SK-N-SH (cell line): ENCODE results near the gene ZRANB3. TPM values are rescaled to one million over a fixed set of nuclear protein-coding genes. Genes with fewer than 3 reads are reported as not detected.

Source experiments
- CTCF ChIA-PET: fragments of 300-600, 350-600 bp; formaldehyde crosslinking; extraction: SDS; loops from one replicate; lab custom pipeline; 2021; lab: Yijun Ruan, JAX
- POLR2A ChIA-PET: fragments of 350-600 bp; sonication (Branson Sonifier 250); formaldehyde crosslinking; extraction: SDS; loops from one replicate; lab custom pipeline; 2020; ENCODE audit warnings: antibody characterized with exemption, inconsistent platforms; lab: Yijun Ruan, JAX
- DNase-seq: peaks from one replicate; pipeline ENCODE4 v3.0.0; 2012
- H2AFZ ChIP-seq: fragments of 200-600 bp; sonication (generic); 2 replicates; pipeline ENCODE4 v1.8.1; 2016; ENCODE audit warnings: antibody characterized with exemption, mild to moderate bottlenecking, low read depth
- H3F3A ChIP-seq: fragments of 200-600 bp; sonication (generic); replicated peaks from 2 replicates; pipeline ENCODE3; 2016; ENCODE audit warnings: antibody characterized with exemption, mild to moderate bottlenecking; ENCODE audit not compliant: insufficient read depth
- H3K27ac ChIP-seq, 2 experiments: fragments of 200-500 bp in 1 of 2; fragments of 200-600 bp in 1 of 2; sonication (Bioruptor generic) in 1 of 2; sonication (generic), shearing (Covaris generic) in 1 of 2; 2 replicates each; pipeline versions ENCODE4 v1.5.1 to v1.6.1; 2014 to 2016; ENCODE audit warnings: low read depth in 2 of 2, inconsistent platforms in 1 of 2, low read length in 1 of 2, mild to moderate bottlenecking in 1 of 2, mixed read lengths in 1 of 2
- H3K27me3 ChIP-seq: fragments of 200-600 bp; sonication (generic), shearing (Covaris generic); 2 replicates; pipeline ENCODE4 v1.6.1; 2016; ENCODE audit warnings: mixed run types; ENCODE audit not compliant: insufficient read depth
- H3K36me3 ChIP-seq, 2 experiments: fragments of 200-500 bp in 1 of 2; fragments of 200-600 bp in 1 of 2; sonication (Bioruptor generic) in 1 of 2; sonication (generic) in 1 of 2; replicated peaks in 1 of 2; 2 replicates each; pipeline versions ENCODE3 to v1.5.1; 2014 to 2016; ENCODE audit warnings: low read length in 1 of 2, mild to moderate bottlenecking in 1 of 2; ENCODE audit not compliant: insufficient read depth in 2 of 2, control insufficient read depth in 1 of 2
- H3K4me1 ChIP-seq, 2 experiments: fragments of 200-500 bp in 1 of 2; fragments of 200-600 bp in 1 of 2; sonication (Bioruptor generic) in 1 of 2; sonication (generic), shearing (Covaris generic) in 1 of 2; 2 replicates each; pipeline versions ENCODE4 v1.5.1 to v1.6.1; 2014 to 2016; ENCODE audit warnings: low read depth in 1 of 2, low read length in 1 of 2, mixed run types in 1 of 2; ENCODE audit not compliant: insufficient read depth in 2 of 2, control insufficient read depth in 1 of 2
- H3K4me2 ChIP-seq: fragments of 200-600 bp; sonication (generic), shearing (Covaris generic); 2 replicates; pipeline ENCODE4 v1.6.1; 2017; ENCODE audit warnings: mixed run types
- H3K4me3 ChIP-seq, 2 experiments: fragments of 200-500 bp in 1 of 2; fragments of 200-600 bp in 1 of 2; sonication (Bioruptor generic) in 1 of 2; sonication (generic), shearing (Covaris generic) in 1 of 2; 2 replicates each; pipeline versions ENCODE4 v1.5.1 to v1.8.1; 2014 to 2016; ENCODE audit warnings: low read depth in 2 of 2, inconsistent platforms in 1 of 2, low read length in 1 of 2, mild to moderate bottlenecking in 1 of 2, mixed read lengths in 1 of 2, moderate library complexity in 1 of 2
- H3K79me2 ChIP-seq: fragments of 200-600 bp; sonication (generic); 2 replicates; pipeline ENCODE4 v1.8.1; 2017; ENCODE audit warnings: mild to moderate bottlenecking; ENCODE audit not compliant: insufficient read depth
- H3K9ac ChIP-seq: fragments of 200-600 bp; sonication (generic); 2 replicates; pipeline ENCODE4 v1.6.1; 2017; ENCODE audit warnings: mixed run types
- H3K9me2 ChIP-seq: fragments of 200-600 bp; sonication (generic); 2 replicates; pipeline ENCODE4 v1.6.1; 2017; ENCODE audit warnings: mixed run types
- H3K9me3 ChIP-seq: fragments of 200-600 bp; sonication (generic); 2 replicates; pipeline ENCODE4 v1.6.1; 2017; ENCODE audit warnings: mixed run types, mild to moderate bottlenecking, moderate library complexity
- H4K20me1 ChIP-seq: fragments of 200-600 bp; sonication (generic); 2 replicates; pipeline ENCODE4 v1.6.1; 2017; ENCODE audit warnings: mild to moderate bottlenecking, mixed run types; ENCODE audit not compliant: insufficient read depth
- ELF1 ChIP-seq: IDR thresholded peaks from 2 replicates; pipeline ENCODE4 v1.4.0; 2012
- EZH2phosphoT487 ChIP-seq: fragments of 200-600 bp; sonication (generic); IDR thresholded peaks from 2 replicates; pipeline ENCODE4 v1.6.1; 2017; ENCODE audit warnings: low read depth, mixed run types, mild to moderate bottlenecking, antibody characterized with exemption, moderate library complexity, borderline replicate concordance
- FOXJ3 ChIP-seq: sonication (generic); formaldehyde crosslinking; IDR thresholded peaks from 2 replicates; pipeline ENCODE4 v1.5.1; 2020; ENCODE audit warnings: mild to moderate bottlenecking, missing genetic modification reagents
- MEF2A ChIP-seq: IDR thresholded peaks from 2 replicates; pipeline ENCODE4 v1.4.0; 2012; ENCODE audit warnings: low read depth, borderline replicate concordance
- NRF1 ChIP-seq: IDR thresholded peaks from 2 replicates; pipeline ENCODE4 v1.6.1; 2012; ENCODE audit warnings: low read depth, mild to moderate bottlenecking, low read length
- POLR2AphosphoS5 ChIP-seq: IDR thresholded peaks from 2 replicates; pipeline ENCODE4 v1.6.1; 2012; ENCODE audit warnings: low read depth, low read length
- RAD21 ChIP-seq: IDR thresholded peaks from 2 replicates; pipeline ENCODE4 v1.6.1; 2012; ENCODE audit warnings: mild to moderate bottlenecking, low read length
- RCOR1 ChIP-seq: fragments of 150-350 bp; IDR thresholded peaks from 2 replicates; pipeline ENCODE4 v1.6.1; 2017; ENCODE audit warnings: antibody characterized with exemption, low read length
- RFX5 ChIP-seq: IDR thresholded peaks from 2 replicates; pipeline ENCODE4 v1.6.1; 2012; ENCODE audit warnings: mild to moderate bottlenecking, improper control_type of control experiment, low read length
- RXRA ChIP-seq: IDR thresholded peaks from 2 replicates; pipeline ENCODE4 v1.4.0; 2012; ENCODE audit warnings: low read depth, mild to moderate bottlenecking, borderline replicate concordance
- YY1 ChIP-seq: IDR thresholded peaks from 2 replicates; pipeline ENCODE4 v1.4.0; 2012; ENCODE audit warnings: low read depth, mild to moderate bottlenecking
- WGBS: methylation state at CpG from one replicate; pipeline ENCODE4 v1.1.6; 2017; ENCODE audit warnings: low lambda C conversion rate; 5-methylcytosine and 5-hydroxymethylcytosine counted together
- polyA plus RNA-seq, 3 experiments: library from polyadenylated mRNA; depleted of rRNA; stranded (reverse); fragments of >200 nt; gene quantifications; 2 replicates each; pipeline ENCODE4 v1.2.3, GENCODE V29; 2012
- TF ChIP-seq, protein P1 (sequence below): IDR thresholded peaks from 2 replicates; pipeline ENCODE4 v1.4.0; 2012; ENCODE audit warnings: low read depth, borderline replicate concordance
- TF ChIP-seq, protein P2 (sequence below): IDR thresholded peaks from 2 replicates; pipeline ENCODE4 v1.4.0; 2012; ENCODE audit warnings: low read depth
- TF ChIP-seq, protein P3 (sequence below): fragments of 200-600 bp; sonication (generic); IDR thresholded peaks from 2 replicates; pipeline ENCODE4 v1.6.1; 2017; ENCODE audit warnings: antibody characterized with exemption, mild to moderate bottlenecking, moderate library complexity
- TF ChIP-seq, protein P4 (sequence below): IDR thresholded peaks from 2 replicates; pipeline ENCODE4 v1.6.1; 2012; ENCODE audit warnings: mild to moderate bottlenecking, low read depth, low read length, moderate library complexity

Gene ZRANB3
- polyA plus RNA-seq, 1 of the 3 experiments (the other 2 are of a cell fraction): 4.1 TPM

DNA sequence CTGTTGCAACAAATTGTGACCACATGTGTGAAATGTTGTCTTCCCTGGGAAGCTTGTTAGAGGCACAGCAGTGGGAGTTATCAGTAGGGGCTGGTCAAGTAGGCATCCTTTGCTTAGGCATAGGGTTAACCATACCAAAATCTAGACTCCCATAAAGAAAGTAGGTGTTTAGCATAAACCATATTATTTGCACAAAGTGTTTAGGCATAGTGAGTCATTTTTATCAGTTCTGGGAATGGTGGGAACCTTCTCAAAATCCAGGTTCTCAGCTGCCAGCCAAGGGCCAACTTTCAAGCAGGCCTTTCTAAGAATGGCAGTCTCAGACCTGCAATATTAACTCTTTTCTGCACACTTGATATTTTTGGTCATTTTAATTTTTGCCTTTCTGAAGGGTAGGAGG lies 390.4 kb downstream of the ZRANB3 start:
- Histone ChIP-seq H3F3A (no peaks in the 10 kb centered on the region), H3K4me2 (no peak overlapping the region), H3K4me3 (no peak overlapping the region), H3K9me2 (no peaks in the 10 kb centered on the region), H3K9ac (no peak overlapping the region), H3K9me3 (peaks cover 20% of the 10 kb centered on the region), H3K4me1 (no peaks in the 10 kb centered on the region), H3K27me3 (no peaks in the 10 kb centered on the region), H3K36me3 (peaks cover 12 to 80% of the 10 kb centered on the region in 2 experiments), H3K79me2 (peaks cover 37% of the 10 kb centered on the region; the same call in 1 of the 2 replicates), H4K20me1 (no peaks in the 10 kb centered on the region), H3K27ac (no peak overlapping the region), H2AFZ (no peak overlapping the region)
- ChIA-PET POLR2A (no interaction called here), CTCF (no interaction called here)
- DNase-seq: no peak
- TF ChIP-seq, protein P1, sequence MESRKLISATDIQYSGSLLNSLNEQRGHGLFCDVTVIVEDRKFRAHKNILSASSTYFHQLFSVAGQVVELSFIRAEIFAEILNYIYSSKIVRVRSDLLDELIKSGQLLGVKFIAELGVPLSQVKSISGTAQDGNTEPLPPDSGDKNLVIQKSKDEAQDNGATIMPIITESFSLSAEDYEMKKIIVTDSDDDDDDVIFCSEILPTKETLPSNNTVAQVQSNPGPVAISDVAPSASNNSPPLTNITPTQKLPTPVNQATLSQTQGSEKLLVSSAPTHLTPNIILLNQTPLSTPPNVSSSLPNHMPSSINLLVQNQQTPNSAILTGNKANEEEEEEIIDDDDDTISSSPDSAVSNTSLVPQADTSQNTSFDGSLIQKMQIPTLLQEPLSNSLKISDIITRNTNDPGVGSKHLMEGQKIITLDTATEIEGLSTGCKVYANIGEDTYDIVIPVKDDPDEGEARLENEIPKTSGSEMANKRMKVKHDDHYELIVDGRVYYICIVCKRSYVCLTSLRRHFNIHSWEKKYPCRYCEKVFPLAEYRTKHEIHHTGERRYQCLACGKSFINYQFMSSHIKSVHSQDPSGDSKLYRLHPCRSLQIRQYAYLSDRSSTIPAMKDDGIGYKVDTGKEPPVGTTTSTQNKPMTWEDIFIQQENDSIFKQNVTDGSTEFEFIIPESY: no peak

DNA sequence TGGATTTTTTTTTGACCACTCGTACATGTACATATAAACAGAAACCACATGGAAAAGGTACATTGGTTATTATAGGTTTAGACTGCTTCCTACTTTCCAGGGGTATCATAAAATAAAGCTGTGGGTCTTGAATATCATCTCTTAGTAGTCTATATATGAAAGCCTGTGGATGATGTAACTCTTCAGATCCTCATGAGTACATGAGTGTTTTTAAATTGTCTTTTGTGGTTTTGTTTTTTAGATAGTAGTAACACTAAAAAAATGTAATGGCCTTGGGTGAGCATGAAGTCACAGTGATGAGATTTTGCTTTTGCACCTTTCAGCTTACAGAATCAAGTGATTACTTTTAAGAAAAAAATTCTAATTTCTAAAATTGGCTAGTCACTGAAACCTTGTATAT lies 398.7 kb downstream of the ZRANB3 start:
- no peak overlapping the region for H2AFZ ChIP-seq
- peaks cover 0 to 7% of the 10 kb centered on the region in 2 experiments; a peak in 2 of 4 replicates for H3K4me1 ChIP-seq
- DNase-seq: no peak
- no peaks in the 10 kb centered on the region for H3K79me2 ChIP-seq
- WGBS: 92% methylated on average over 1 of the region's 1 CpG
- no peaks in the 10 kb centered on the region for H3K9me2 ChIP-seq
- H3K4me2 ChIP-seq: no peak overlapping the region
- peaks cover 73 to 83% of the 10 kb centered on the region in 2 experiments for H3K36me3 ChIP-seq
- TF ChIP-seq RFX5 (no peak), MEF2A (no peak), EZH2phosphoT487 (no peak)
- TF ChIP-seq, protein P2, sequence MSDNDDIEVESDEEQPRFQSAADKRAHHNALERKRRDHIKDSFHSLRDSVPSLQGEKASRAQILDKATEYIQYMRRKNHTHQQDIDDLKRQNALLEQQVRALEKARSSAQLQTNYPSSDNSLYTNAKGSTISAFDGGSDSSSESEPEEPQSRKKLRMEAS: no peak
- TF ChIP-seq, protein P3, sequence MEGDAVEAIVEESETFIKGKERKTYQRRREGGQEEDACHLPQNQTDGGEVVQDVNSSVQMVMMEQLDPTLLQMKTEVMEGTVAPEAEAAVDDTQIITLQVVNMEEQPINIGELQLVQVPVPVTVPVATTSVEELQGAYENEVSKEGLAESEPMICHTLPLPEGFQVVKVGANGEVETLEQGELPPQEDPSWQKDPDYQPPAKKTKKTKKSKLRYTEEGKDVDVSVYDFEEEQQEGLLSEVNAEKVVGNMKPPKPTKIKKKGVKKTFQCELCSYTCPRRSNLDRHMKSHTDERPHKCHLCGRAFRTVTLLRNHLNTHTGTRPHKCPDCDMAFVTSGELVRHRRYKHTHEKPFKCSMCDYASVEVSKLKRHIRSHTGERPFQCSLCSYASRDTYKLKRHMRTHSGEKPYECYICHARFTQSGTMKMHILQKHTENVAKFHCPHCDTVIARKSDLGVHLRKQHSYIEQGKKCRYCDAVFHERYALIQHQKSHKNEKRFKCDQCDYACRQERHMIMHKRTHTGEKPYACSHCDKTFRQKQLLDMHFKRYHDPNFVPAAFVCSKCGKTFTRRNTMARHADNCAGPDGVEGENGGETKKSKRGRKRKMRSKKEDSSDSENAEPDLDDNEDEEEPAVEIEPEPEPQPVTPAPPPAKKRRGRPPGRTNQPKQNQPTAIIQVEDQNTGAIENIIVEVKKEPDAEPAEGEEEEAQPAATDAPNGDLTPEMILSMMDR: no peak
- H4K20me1 ChIP-seq: no peaks in the 10 kb centered on the region
- no peak overlapping the region for H3K27ac ChIP-seq
- no peak overlapping the region for H3K9ac ChIP-seq
- peaks cover 7% of the 10 kb centered on the region for H3F3A ChIP-seq
- CTCF ChIA-PET: interaction anchor here (1.5 kb wide), 1 partner anchor 128 kb away, joined by 3 read pairs; no protein-coding TSS in a partner anchor
- no peak overlapping the region for H3K4me3 ChIP-seq
- POLR2A ChIA-PET: no interaction called here
- no peaks in the 10 kb centered on the region for H3K27me3 ChIP-seq
- no peaks in the 10 kb centered on the region for H3K9me3 ChIP-seq

DNA sequence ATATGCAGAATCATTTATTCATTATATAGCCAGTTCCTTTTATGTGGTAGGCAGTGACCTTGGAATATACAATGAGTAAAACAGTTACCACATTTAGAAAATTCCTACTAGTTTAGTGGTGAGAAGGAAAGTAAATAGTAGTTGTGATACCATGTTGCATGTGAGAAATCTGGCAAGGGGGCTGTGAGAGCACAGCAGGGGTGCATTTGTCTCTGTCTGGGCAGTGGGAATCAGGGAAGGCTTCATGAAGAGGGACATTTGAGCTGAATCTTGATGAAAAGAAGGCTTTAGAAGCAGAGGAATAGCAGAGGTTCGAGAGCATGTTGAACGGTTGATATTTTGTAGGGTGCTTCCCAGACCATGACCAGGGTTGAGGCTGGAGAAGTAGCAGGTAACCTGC lies 400.3 kb downstream of the ZRANB3 start:
- no peak overlapping the region for H3K4me3 ChIP-seq
- H3K27ac ChIP-seq: no peak overlapping the region
- DNase-seq: no peak
- WGBS: 100% methylated on average over 2 of the region's 2 CpGs
- peaks cover 0 to 7% of the 10 kb centered on the region in 2 experiments; a peak in 2 of 4 replicates for H3K4me1 ChIP-seq
- H3K27me3 ChIP-seq: no peaks in the 10 kb centered on the region
- H3K4me2 ChIP-seq: no peak overlapping the region
- H3F3A ChIP-seq: peaks cover 7% of the 10 kb centered on the region
- no peaks in the 10 kb centered on the region for H3K9me2 ChIP-seq
- no peaks in the 10 kb centered on the region for H3K9me3 ChIP-seq
- H2AFZ ChIP-seq: no peak overlapping the region
- H3K79me2 ChIP-seq: no peaks in the 10 kb centered on the region
- no peak overlapping the region for H3K9ac ChIP-seq
- peaks cover 68 to 81% of the 10 kb centered on the region in 2 experiments for H3K36me3 ChIP-seq
- POLR2A ChIA-PET: no interaction called here
- CTCF ChIA-PET: no interaction called here
- H4K20me1 ChIP-seq: no peaks in the 10 kb centered on the region
- TF ChIP-seq NRF1 (no peak), ELF1 (no peak), RAD21 (no peak), POLR2AphosphoS5 (no peak), RCOR1 (no peak), YY1 (no peak), EZH2phosphoT487 (no peak), FOXJ3 (no peak), RXRA (no peak)
- TF ChIP-seq, protein P2: no peak
- TF ChIP-seq, protein P4, sequence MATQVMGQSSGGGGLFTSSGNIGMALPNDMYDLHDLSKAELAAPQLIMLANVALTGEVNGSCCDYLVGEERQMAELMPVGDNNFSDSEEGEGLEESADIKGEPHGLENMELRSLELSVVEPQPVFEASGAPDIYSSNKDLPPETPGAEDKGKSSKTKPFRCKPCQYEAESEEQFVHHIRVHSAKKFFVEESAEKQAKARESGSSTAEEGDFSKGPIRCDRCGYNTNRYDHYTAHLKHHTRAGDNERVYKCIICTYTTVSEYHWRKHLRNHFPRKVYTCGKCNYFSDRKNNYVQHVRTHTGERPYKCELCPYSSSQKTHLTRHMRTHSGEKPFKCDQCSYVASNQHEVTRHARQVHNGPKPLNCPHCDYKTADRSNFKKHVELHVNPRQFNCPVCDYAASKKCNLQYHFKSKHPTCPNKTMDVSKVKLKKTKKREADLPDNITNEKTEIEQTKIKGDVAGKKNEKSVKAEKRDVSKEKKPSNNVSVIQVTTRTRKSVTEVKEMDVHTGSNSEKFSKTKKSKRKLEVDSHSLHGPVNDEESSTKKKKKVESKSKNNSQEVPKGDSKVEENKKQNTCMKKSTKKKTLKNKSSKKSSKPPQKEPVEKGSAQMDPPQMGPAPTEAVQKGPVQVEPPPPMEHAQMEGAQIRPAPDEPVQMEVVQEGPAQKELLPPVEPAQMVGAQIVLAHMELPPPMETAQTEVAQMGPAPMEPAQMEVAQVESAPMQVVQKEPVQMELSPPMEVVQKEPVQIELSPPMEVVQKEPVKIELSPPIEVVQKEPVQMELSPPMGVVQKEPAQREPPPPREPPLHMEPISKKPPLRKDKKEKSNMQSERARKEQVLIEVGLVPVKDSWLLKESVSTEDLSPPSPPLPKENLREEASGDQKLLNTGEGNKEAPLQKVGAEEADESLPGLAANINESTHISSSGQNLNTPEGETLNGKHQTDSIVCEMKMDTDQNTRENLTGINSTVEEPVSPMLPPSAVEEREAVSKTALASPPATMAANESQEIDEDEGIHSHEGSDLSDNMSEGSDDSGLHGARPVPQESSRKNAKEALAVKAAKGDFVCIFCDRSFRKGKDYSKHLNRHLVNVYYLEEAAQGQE: no peak
